Right lobe of liver (tissue), 4 donors: Measurements from ENCODE around the gene DTX1.

Experiments used
- POLR2A ChIP-seq: fragments of 450-650 bp; IDR thresholded peaks from one replicate; pipeline ENCODE4 v1.6.1; 2017; ENCODE audit warnings: antibody characterized with exemption, mild to moderate bottlenecking
- TF ChIP-seq, protein P1 (sequence below), 4 donors: fragments of 200-600 bp in 3 of 4; fragments of 450-650 bp in 1 of 4; IDR thresholded peaks; one replicate each; pipeline versions ENCODE4 v1.5.1 to v1.8.0; 2016 to 2022; ENCODE audit warnings: antibody characterized with exemption in 4 of 4, mild to moderate bottlenecking in 2 of 4
- donor health status: DM: no; HTN: no; CAD: no.
- donor health status: DM: no; HTN: no; CAD: no.
- donor health status: DM: no; HTN: yes; CAD: no.

DNA sequence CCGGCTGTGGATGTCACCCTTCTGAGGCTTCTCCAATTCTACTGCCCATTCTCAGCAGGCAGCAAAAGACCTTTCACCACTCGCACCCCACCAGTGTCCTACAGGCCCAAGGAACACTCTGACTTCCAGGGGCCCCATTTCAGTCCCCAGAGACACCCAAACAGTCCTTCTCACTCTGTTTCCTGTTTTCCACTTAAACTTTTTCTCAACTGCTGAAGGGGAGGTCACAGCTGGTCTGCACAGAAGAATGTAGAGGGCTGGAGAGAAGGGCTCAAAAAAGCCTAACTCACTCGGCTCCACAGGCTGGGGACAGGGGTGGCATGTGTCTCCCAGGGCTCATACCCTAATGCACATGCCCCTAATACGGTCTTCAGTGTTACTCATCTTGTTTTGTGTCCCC lies 4.2 kb upstream of the DTX1 start:
- TF ChIP-seq, protein P1, sequence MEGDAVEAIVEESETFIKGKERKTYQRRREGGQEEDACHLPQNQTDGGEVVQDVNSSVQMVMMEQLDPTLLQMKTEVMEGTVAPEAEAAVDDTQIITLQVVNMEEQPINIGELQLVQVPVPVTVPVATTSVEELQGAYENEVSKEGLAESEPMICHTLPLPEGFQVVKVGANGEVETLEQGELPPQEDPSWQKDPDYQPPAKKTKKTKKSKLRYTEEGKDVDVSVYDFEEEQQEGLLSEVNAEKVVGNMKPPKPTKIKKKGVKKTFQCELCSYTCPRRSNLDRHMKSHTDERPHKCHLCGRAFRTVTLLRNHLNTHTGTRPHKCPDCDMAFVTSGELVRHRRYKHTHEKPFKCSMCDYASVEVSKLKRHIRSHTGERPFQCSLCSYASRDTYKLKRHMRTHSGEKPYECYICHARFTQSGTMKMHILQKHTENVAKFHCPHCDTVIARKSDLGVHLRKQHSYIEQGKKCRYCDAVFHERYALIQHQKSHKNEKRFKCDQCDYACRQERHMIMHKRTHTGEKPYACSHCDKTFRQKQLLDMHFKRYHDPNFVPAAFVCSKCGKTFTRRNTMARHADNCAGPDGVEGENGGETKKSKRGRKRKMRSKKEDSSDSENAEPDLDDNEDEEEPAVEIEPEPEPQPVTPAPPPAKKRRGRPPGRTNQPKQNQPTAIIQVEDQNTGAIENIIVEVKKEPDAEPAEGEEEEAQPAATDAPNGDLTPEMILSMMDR (IDR thresholded peaks at IDR 0.05): no peak
- TF ChIP-seq POLR2A: no peak
